Activated CD8-positive, alpha-beta T cell treated with anti-CD3 and anti-CD28 coated beads for 36 hours (primary cell): ENCODE results near the gene HHEX. TPM values are rescaled to one million over a fixed set of nuclear protein-coding genes. Genes with fewer than 3 reads are reported as not detected.

Experiments used
- ATAC-seq: fragments of 200-7000 bp; cut with Tn5 transposase; one replicate; pipeline ENCODE4 v1.10.0; 2021; ENCODE audit warnings: mild to moderate bottlenecking, moderate library complexity
- CTCF ChIA-PET: fragments of 350-600 bp; sonication (Branson Sonifier 250); formaldehyde crosslinking; loops from one replicate; lab custom pipeline; 2021; ENCODE audit warnings: antibody characterized with exemption; lab: Charles Lee
- POLR2A ChIA-PET: fragments of 350-600 bp; sonication (Branson Sonifier 250); formaldehyde crosslinking; loops from one replicate; lab custom pipeline; 2021; ENCODE audit warnings: antibody characterized with exemption; lab: Charles Lee
- DNase-seq: peaks from one replicate; pipeline ENCODE4 v3.0.0-alpha.2; 2020
- H3K27ac Mint-ChIP-seq: one replicate; pipeline ENCODE4 v1.8.0; 2021; ENCODE audit warnings: mild to moderate bottlenecking, mixed read lengths
- H3K27me3 Mint-ChIP-seq: one replicate; pipeline ENCODE4 v1.8.0; 2021; ENCODE audit warnings: mixed read lengths
- H3K36me3 Mint-ChIP-seq: one replicate; pipeline ENCODE4 v1.8.0; 2021; ENCODE audit warnings: low read depth, mixed read lengths
- H3K4me1 Mint-ChIP-seq: one replicate; pipeline ENCODE4 v1.8.0; 2021; ENCODE audit warnings: low read depth, mixed read lengths
- H3K4me3 Mint-ChIP-seq: one replicate; pipeline ENCODE4 v1.8.0; 2021; ENCODE audit warnings: mild to moderate bottlenecking, moderate library complexity, mixed read lengths
- H3K9me3 Mint-ChIP-seq: one replicate; pipeline ENCODE4 v1.8.0; 2021; ENCODE audit warnings: mixed read lengths
- CTCF ChIP-seq: fragments of 200-600 bp; IDR thresholded peaks from one replicate; pipeline ENCODE4 v1.8.0; 2022; ENCODE audit warnings: antibody characterized with exemption, mild to moderate bottlenecking
- intact Hi-C: fragments of 100-400 bp; cut with micrococcal nuclease; formaldehyde crosslinking; loops from one replicate; pipeline ENCODE4 v1.10.0; 2022
- total RNA-seq, 2 experiments: library from RNA; stranded (reverse); gene quantifications; one replicate each; pipeline ENCODE4 v1.2.3, GENCODE V29; 2021

Gene HHEX
- total RNA-seq, 2 experiments from 2014 or later: 0.34 to 0.58 TPM

DNA sequence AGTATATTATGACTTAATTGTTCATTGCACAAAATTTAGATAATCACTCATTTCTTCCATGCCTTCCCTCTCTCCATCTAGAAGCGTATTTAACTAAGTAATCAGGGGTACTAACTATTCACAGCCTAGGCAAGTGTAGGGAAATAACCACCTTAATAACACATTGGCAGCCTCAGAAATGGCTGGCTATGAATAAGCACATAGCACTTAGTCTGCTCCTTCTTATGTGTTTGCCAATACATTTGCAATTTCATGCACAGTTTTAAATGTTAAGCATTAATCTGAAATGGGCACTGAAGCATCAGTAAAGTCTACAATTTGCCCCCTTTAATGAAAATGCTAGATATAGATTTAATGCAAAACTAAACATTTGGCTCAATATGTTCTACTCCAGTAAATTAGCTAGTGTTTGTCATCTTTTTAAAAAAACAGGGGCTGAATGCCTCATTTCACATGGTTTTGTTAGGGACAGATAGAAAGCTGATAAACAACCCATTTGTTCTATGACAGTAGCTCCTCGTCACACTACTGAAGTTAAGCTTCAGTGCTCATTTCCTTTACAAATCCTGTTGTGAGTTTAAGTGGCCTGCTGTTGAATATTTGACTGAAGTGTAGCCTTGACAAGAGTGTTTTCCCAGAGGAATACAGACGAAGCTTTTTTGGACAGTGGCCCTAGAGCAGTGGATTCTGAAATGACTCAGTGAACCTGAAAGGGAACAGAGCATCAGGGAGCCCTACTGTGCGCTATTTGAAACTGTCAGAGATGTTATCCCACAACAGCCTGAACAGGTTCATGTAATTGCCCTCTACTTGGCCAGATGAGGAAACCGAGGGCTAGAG, 30.5 kb downstream of the HHEX start:
- no peak for TF ChIP-seq CTCF
- Mint-ChIP-seq H3K9me3 (no peaks in the 10 kb centered on the region), H3K27ac (no peak overlapping the region), H3K27me3 (peaks cover 8% of the 10 kb centered on the region), H3K4me1 (no peaks in the 10 kb centered on the region), H3K36me3 (no peaks in the 10 kb centered on the region), H3K4me3 (no peak overlapping the region)
- intact Hi-C loops: no loop called here
- ChIA-PET CTCF (interaction anchor here (1.3 to 1.4 kb wide), 2 partner anchors 10 to 13 kb away, joined by 3 read pairs; no protein-coding TSS in a partner anchor), POLR2A (no interaction called here)
- DNase-seq: no peak
- no peak for ATAC-seq

GRCh38 chr10:92720831-92721165, 31.0 kb downstream of the HHEX start:
- Mint-ChIP-seq H3K9me3 (no peaks in the 10 kb centered on the region), H3K4me1 (no peaks in the 10 kb centered on the region), H3K36me3 (no peaks in the 10 kb centered on the region), H3K27ac (no peak overlapping the region), H3K4me3 (no peak overlapping the region), H3K27me3 (peaks cover 8% of the 10 kb centered on the region)
- DNase-seq (no peak), ATAC-seq (no peak)
- POLR2A ChIA-PET: no interaction called here
- no peak for TF ChIP-seq CTCF
- intact Hi-C loops: no loop called here
- CTCF ChIA-PET: interaction anchor here (1.3 to 1.4 kb wide), 2 partner anchors 10 to 12 kb away, joined by 3 read pairs; no protein-coding TSS in a partner anchor

DNA sequence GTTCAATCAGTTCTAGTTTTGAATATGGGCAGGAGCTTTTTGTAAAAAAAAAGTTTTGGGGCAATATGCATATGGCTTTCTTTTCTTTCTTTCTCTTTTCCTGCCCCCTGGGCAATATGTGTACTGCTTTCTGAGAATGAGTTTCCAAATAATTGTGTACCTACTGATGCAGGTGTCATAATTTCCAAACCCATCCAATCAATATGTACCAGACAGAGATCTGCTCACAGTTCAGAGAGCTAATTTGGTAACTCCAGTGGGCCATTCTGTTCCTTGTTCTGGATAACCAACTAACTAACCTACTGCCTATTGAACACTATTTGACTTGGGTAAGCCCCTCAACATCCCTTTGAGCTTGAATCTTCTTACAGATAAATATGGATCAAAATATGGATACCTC, 32.6 kb downstream of the HHEX start:
- no peak for ATAC-seq
- no peak for TF ChIP-seq CTCF
- H3K9me3 Mint-ChIP-seq: no peaks in the 10 kb centered on the region
- no peak overlapping the region for H3K27ac Mint-ChIP-seq
- no peak for DNase-seq
- H3K4me1 Mint-ChIP-seq: no peaks in the 10 kb centered on the region
- POLR2A ChIA-PET: no interaction called here
- no peaks in the 10 kb centered on the region for H3K36me3 Mint-ChIP-seq
- intact Hi-C loops: no loop called here
- H3K27me3 Mint-ChIP-seq: peaks cover 8% of the 10 kb centered on the region
- CTCF ChIA-PET: interaction anchor here (1.1 kb wide), 1 partner anchor 9 kb away, joined by 4 read pairs; no protein-coding TSS in a partner anchor
- no peak overlapping the region for H3K4me3 Mint-ChIP-seq

GRCh38 chr10:92727141-92727540, 37.4 kb downstream of the HHEX start:
- TF ChIP-seq CTCF: no peak
- ATAC-seq (no peak), DNase-seq (no peak)
- Mint-ChIP-seq H3K36me3 (no peaks in the 10 kb centered on the region), H3K4me1 (no peaks in the 10 kb centered on the region), H3K4me3 (no peak overlapping the region), H3K27ac (no peak overlapping the region), H3K9me3 (no peaks in the 10 kb centered on the region), H3K27me3 (peaks cover 3% of the 10 kb centered on the region)
- POLR2A ChIA-PET: no interaction called here
- intact Hi-C loops: no loop called here
- CTCF ChIA-PET: no interaction called here

DNA sequence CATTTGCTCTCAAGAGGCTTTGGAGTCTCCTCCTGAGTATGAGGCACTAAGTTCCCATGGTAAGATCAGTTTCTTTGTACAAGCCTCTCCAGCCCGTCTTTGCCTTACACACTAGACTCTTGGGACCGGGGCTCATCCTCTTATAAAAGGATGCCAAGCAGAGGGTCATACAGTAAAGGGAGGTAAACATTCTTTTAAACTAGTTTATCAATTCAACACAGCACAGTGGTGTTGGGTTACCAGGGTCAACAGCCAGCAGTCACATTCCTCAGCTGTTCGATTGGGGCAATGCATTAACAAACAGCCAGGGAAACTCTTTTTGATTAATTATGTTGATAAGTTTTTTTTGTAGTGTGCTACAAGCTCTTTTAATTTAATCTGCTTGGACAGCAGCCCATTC, 37.8 kb downstream of the HHEX start:
- no peak for ATAC-seq
- no peaks in the 10 kb centered on the region for H3K9me3 Mint-ChIP-seq
- POLR2A ChIA-PET: no interaction called here
- intact Hi-C loops: no loop called here
- DNase-seq: no peak
- peaks cover 3% of the 10 kb centered on the region for H3K27me3 Mint-ChIP-seq
- no peaks in the 10 kb centered on the region for H3K36me3 Mint-ChIP-seq
- CTCF ChIA-PET: no interaction called here
- no peak for TF ChIP-seq CTCF
- H3K27ac Mint-ChIP-seq: no peak overlapping the region
- no peak overlapping the region for H3K4me3 Mint-ChIP-seq
- H3K4me1 Mint-ChIP-seq: no peaks in the 10 kb centered on the region
